ENCODE measurements around the gene TNRC18.
"Not testable (repeated sequence)": the region's sequence is repeated elsewhere in the genome, so short reads cannot be mapped to it uniquely, and the experiment has no call there.

The TNRC18 gene

GRCh38 chr7:5294169-5294987 lies 129.3 kb downstream of the TNRC18 start:
- DNase-seq = no peak
- no peak overlapping the region for H2AK5ac ChIP-seq (ENCODE audit: low read length)
- H3K18ac ChIP-seq (ENCODE audit: low read length) = no peak overlapping the region
- H3K79me2 ChIP-seq (ENCODE audit: control insufficient read depth, insufficient read depth, low read length) = no peaks in the 10 kb centered on the region
- H3K56ac ChIP-seq (ENCODE audit: low read length) = no peak overlapping the region
- H2BK5ac ChIP-seq (ENCODE audit: low read length) = no peak overlapping the region
- H3K27ac ChIP-seq (ENCODE audit: low read depth, low read length) = no peak overlapping the region
- no peak overlapping the region for H3K23ac ChIP-seq (ENCODE audit: low read length)
- no peak overlapping the region for H2BK15ac ChIP-seq (replicated peaks; ENCODE audit: low read depth)
- no peaks in the 10 kb centered on the region for H3K36me3 ChIP-seq (ENCODE audit: control insufficient read depth, insufficient read depth, low read length)
- no peaks in the 10 kb centered on the region for H3K27me3 ChIP-seq (ENCODE audit: insufficient read depth, low read length, poor library complexity)
- H3K4me1 ChIP-seq (ENCODE audit: control insufficient read depth, low read depth, low read length) = no peaks in the 10 kb centered on the region
- WGBS (ENCODE audit: extremely low coverage, insufficient coverage, low lambda C conversion rate) = no CpG with 5 or more reads among the region's 14 CpGs
- no peaks in the 10 kb centered on the region for H3K79me1 ChIP-seq (ENCODE audit: low read length)
- H3K4me3 ChIP-seq (ENCODE audit: low read length) = no peak overlapping the region
- no peak overlapping the region for H3K4ac ChIP-seq (ENCODE audit: low read depth, low read length)
- H3K4me2 ChIP-seq (ENCODE audit: low read length) = no peak overlapping the region
- H4K8ac ChIP-seq (ENCODE audit: low read depth, low read length) = no peak overlapping the region
- no peak overlapping the region for H3K9ac ChIP-seq (ENCODE audit: low read length)
- H4K5ac ChIP-seq (ENCODE audit: low read length) = no peak overlapping the region
- H2BK120ac ChIP-seq (ENCODE audit: low read depth, low read length) = no peak overlapping the region

GRCh38 chr7:5291711-5292335 lies 131.8 kb downstream of the TNRC18 start:
- H2BK15ac ChIP-seq (replicated peaks; ENCODE audit: low read depth); H3K27me3 ChIP-seq (ENCODE audit: insufficient read depth, low read length, poor library complexity); H3K79me1 ChIP-seq (ENCODE audit: low read length); H3K4me2 ChIP-seq (ENCODE audit: low read length); H3K36me3 ChIP-seq (ENCODE audit: control insufficient read depth, insufficient read depth, low read length); H2BK120ac ChIP-seq (ENCODE audit: low read depth, low read length); H3K18ac ChIP-seq (ENCODE audit: low read length); H3K9ac ChIP-seq (ENCODE audit: low read length); H2BK5ac ChIP-seq (ENCODE audit: low read length); H3K4ac ChIP-seq (ENCODE audit: low read depth, low read length); H3K27ac ChIP-seq (ENCODE audit: low read depth, low read length); H4K8ac ChIP-seq (ENCODE audit: low read depth, low read length); H4K5ac ChIP-seq (ENCODE audit: low read length); H3K4me1 ChIP-seq (ENCODE audit: control insufficient read depth, low read depth, low read length); H3K56ac ChIP-seq (ENCODE audit: low read length); H3K4me3 ChIP-seq (ENCODE audit: low read length); H2AK5ac ChIP-seq (ENCODE audit: low read length); H3K23ac ChIP-seq (ENCODE audit: low read length); DNase-seq; H3K79me2 ChIP-seq (ENCODE audit: control insufficient read depth, insufficient read depth, low read length): not testable (repeated sequence)
- no CpG with 5 or more reads among the region's 15 CpGs for WGBS (ENCODE audit: extremely low coverage, insufficient coverage, low lambda C conversion rate)

GRCh38 chr7:5291301-5291700 lies 132.3 kb downstream of the TNRC18 start:
- H3K36me3 ChIP-seq (ENCODE audit: control insufficient read depth, insufficient read depth, low read length) = no peaks in the 10 kb centered on the region
- H3K4ac ChIP-seq (ENCODE audit: low read depth, low read length) = no peak overlapping the region
- WGBS (ENCODE audit: extremely low coverage, insufficient coverage, low lambda C conversion rate) = no CpG with 5 or more reads among the region's 8 CpGs
- H3K9ac ChIP-seq (ENCODE audit: low read length) = no peak overlapping the region
- H3K4me3 ChIP-seq (ENCODE audit: low read length) = no peak overlapping the region
- H3K4me2 ChIP-seq (ENCODE audit: low read length) = no peak overlapping the region
- no peak overlapping the region for H3K23ac ChIP-seq (ENCODE audit: low read length)
- H3K79me1 ChIP-seq (ENCODE audit: low read length) = no peaks in the 10 kb centered on the region
- H4K5ac ChIP-seq (ENCODE audit: low read length) = no peak overlapping the region
- H3K79me2 ChIP-seq (ENCODE audit: control insufficient read depth, insufficient read depth, low read length) = no peaks in the 10 kb centered on the region
- no peaks in the 10 kb centered on the region for H3K27me3 ChIP-seq (ENCODE audit: insufficient read depth, low read length, poor library complexity)
- no peak overlapping the region for H2BK5ac ChIP-seq (ENCODE audit: low read length)
- no peak overlapping the region for H2BK15ac ChIP-seq (replicated peaks; ENCODE audit: low read depth)
- no peak for DNase-seq
- H3K27ac ChIP-seq (ENCODE audit: low read depth, low read length) = no peak overlapping the region
- no peak overlapping the region for H2AK5ac ChIP-seq (ENCODE audit: low read length)
- H3K56ac ChIP-seq (ENCODE audit: low read length) = no peak overlapping the region
- no peak overlapping the region for H3K18ac ChIP-seq (ENCODE audit: low read length)
- no peak overlapping the region for H4K8ac ChIP-seq (ENCODE audit: low read depth, low read length)
- H2BK120ac ChIP-seq (ENCODE audit: low read depth, low read length) = no peak overlapping the region
- H3K4me1 ChIP-seq (ENCODE audit: control insufficient read depth, low read depth, low read length) = no peaks in the 10 kb centered on the region

- no peak overlapping the region for H3K27ac ChIP-seq (ENCODE audit: low read depth, low read length)
- no peak overlapping the region for H3K56ac ChIP-seq (ENCODE audit: low read length)
- H4K5ac ChIP-seq (ENCODE audit: low read length) = no peak overlapping the region
- H3K4me2 ChIP-seq (ENCODE audit: low read length) = no peak overlapping the region
- H3K79me2 ChIP-seq (ENCODE audit: control insufficient read depth, insufficient read depth, low read length) = no peaks in the 10 kb centered on the region
- no peak overlapping the region for H4K8ac ChIP-seq (ENCODE audit: low read depth, low read length)
- H3K18ac ChIP-seq (ENCODE audit: low read length) = no peak overlapping the region
- no peak for DNase-seq
- H2BK5ac ChIP-seq (ENCODE audit: low read length) = no peak overlapping the region
- no peak overlapping the region for H2BK120ac ChIP-seq (ENCODE audit: low read depth, low read length)
- no peak overlapping the region for H3K9ac ChIP-seq (ENCODE audit: low read length)
- H3K79me1 ChIP-seq (ENCODE audit: low read length) = no peaks in the 10 kb centered on the region
- H3K4me1 ChIP-seq (ENCODE audit: control insufficient read depth, low read depth, low read length) = no peaks in the 10 kb centered on the region
- no peaks in the 10 kb centered on the region for H3K36me3 ChIP-seq (ENCODE audit: control insufficient read depth, insufficient read depth, low read length)
- no peak overlapping the region for H3K23ac ChIP-seq (ENCODE audit: low read length)
- H2BK15ac ChIP-seq (replicated peaks; ENCODE audit: low read depth) = no peak overlapping the region
- H3K27me3 ChIP-seq (ENCODE audit: insufficient read depth, low read length, poor library complexity) = no peaks in the 10 kb centered on the region
- H3K4ac ChIP-seq (ENCODE audit: low read depth, low read length) = no peak overlapping the region
- no CpG with 5 or more reads among the region's 7 CpGs for WGBS (ENCODE audit: extremely low coverage, insufficient coverage, low lambda C conversion rate)
- H3K4me3 ChIP-seq (ENCODE audit: low read length) = no peak overlapping the region
- H2AK5ac ChIP-seq (ENCODE audit: low read length) = no peak overlapping the region
Measured at GRCh38 chr7:5289355-5289754, 134.3 kb downstream of the TNRC18 start.

- H3K9ac ChIP-seq (ENCODE audit: low read length); H4K5ac ChIP-seq (ENCODE audit: low read length); H3K4ac ChIP-seq (ENCODE audit: low read depth, low read length); H3K56ac ChIP-seq (ENCODE audit: low read length); H3K27ac ChIP-seq (ENCODE audit: low read depth, low read length); H3K79me2 ChIP-seq (ENCODE audit: control insufficient read depth, insufficient read depth, low read length); H3K23ac ChIP-seq (ENCODE audit: low read length); H3K4me3 ChIP-seq (ENCODE audit: low read length); H2BK15ac ChIP-seq (replicated peaks; ENCODE audit: low read depth); H2BK120ac ChIP-seq (ENCODE audit: low read depth, low read length); H3K4me2 ChIP-seq (ENCODE audit: low read length); H2AK5ac ChIP-seq (ENCODE audit: low read length); DNase-seq; H3K36me3 ChIP-seq (ENCODE audit: control insufficient read depth, insufficient read depth, low read length); H4K8ac ChIP-seq (ENCODE audit: low read depth, low read length); H3K18ac ChIP-seq (ENCODE audit: low read length); H3K27me3 ChIP-seq (ENCODE audit: insufficient read depth, low read length, poor library complexity); H3K4me1 ChIP-seq (ENCODE audit: control insufficient read depth, low read depth, low read length); H2BK5ac ChIP-seq (ENCODE audit: low read length); H3K79me1 ChIP-seq (ENCODE audit: low read length): not testable (repeated sequence)
- no CpG with 5 or more reads among the region's 8 CpGs for WGBS (ENCODE audit: extremely low coverage, insufficient coverage, low lambda C conversion rate)
Measured at GRCh38 chr7:5288560-5288959, 135.1 kb downstream of the TNRC18 start.
